IMR-90 (cell line): ENCODE measurements around the gene IRF2BP2. TPM values are rescaled to one million over a fixed set of nuclear protein-coding genes. Genes with fewer than 3 reads are reported as not detected.

ENCODE experiments used
- ATAC-seq: fragments of 200-7000 bp; cut with Tn5 transposase; 2 replicates; pipeline ENCODE4 v1.9.1; 2020; ENCODE audit warnings: low read depth, mild to moderate bottlenecking, moderate library complexity
- BruUV-seq: library from RNA; stranded (reverse); fragments of 400-500 nt; replicated peaks from 2 replicates; lab custom pipeline; 2021; lab: Mats Ljungman, UMichigan
- CTCF ChIA-PET: fragments of 300-600 bp; formaldehyde crosslinking; extraction: SDS; loops from one replicate; lab custom pipeline; 2021; ENCODE audit warnings: antibody characterized with exemption; lab: Yijun Ruan, JAX
- POLR2A ChIA-PET: fragments of 300-600 bp; sonication (Branson Sonifier 250); formaldehyde crosslinking; loops from one replicate; lab custom pipeline; 2022; ENCODE audit warnings: antibody characterized with exemption; ENCODE audit not compliant: unreplicated experiment; lab: Charles Lee
- DNase-seq: peaks from one replicate; pipeline ENCODE4 v3.0.0; 2013
- H2AFZ ChIP-seq: replicated peaks from 2 replicates; pipeline ENCODE3; 2013; ENCODE audit warnings: low read length, mild to moderate bottlenecking; ENCODE audit not compliant: poor library complexity
- H2AK5ac ChIP-seq: 2 replicates; pipeline ENCODE4 v1.6.1; 2013; ENCODE audit warnings: low read depth, low read length, inconsistent platforms
- H2AK9ac ChIP-seq: replicated peaks from 2 replicates; pipeline ENCODE3; 2013; ENCODE audit warnings: mild to moderate bottlenecking, low read depth, low read length, moderate library complexity; ENCODE audit not compliant: poor library complexity
- H2BK120ac ChIP-seq: 2 replicates; pipeline ENCODE4 v1.6.1; 2013; ENCODE audit warnings: low read depth, low read length, inconsistent platforms
- H2BK15ac ChIP-seq: 3 replicates; pipeline ENCODE4 v1.6.1; 2013; ENCODE audit warnings: low read depth, low read length, inconsistent platforms
- H2BK20ac ChIP-seq: 2 replicates; pipeline ENCODE4 v1.6.1; 2013; ENCODE audit warnings: low read depth, mild to moderate bottlenecking, inconsistent platforms, low read length, moderate library complexity
- H2BK5ac ChIP-seq: 2 replicates; pipeline ENCODE4 v1.6.1; 2013; ENCODE audit warnings: mild to moderate bottlenecking, low read depth, low read length, inconsistent platforms; ENCODE audit not compliant: poor library complexity, severe bottlenecking
- H3K14ac ChIP-seq: replicated peaks from 2 replicates; pipeline ENCODE4 v1.6.1; 2013; ENCODE audit warnings: low read depth, low read length, inconsistent platforms
- H3K18ac ChIP-seq: 2 replicates; pipeline ENCODE4 v1.6.1; 2013; ENCODE audit warnings: low read depth, low read length, control low read depth
- H3K23ac ChIP-seq: 2 replicates; pipeline ENCODE4 v1.6.1; 2013; ENCODE audit warnings: low read depth, low read length, inconsistent platforms
- H3K27ac ChIP-seq: 2 replicates; pipeline ENCODE4 v1.5.1; 2013; ENCODE audit warnings: mild to moderate bottlenecking, control low read depth, low read length; ENCODE audit not compliant: insufficient read depth
- H3K27me3 ChIP-seq: 2 replicates; pipeline ENCODE4 v1.6.1; 2013; ENCODE audit warnings: low read length; ENCODE audit not compliant: control insufficient read depth, insufficient read depth
- H3K36me3 ChIP-seq: 2 replicates; pipeline ENCODE4 v1.6.1; 2013; ENCODE audit warnings: low read length, mixed read lengths; ENCODE audit not compliant: control insufficient read depth, insufficient read depth
- H3K4ac ChIP-seq: 2 replicates; pipeline ENCODE4 v1.6.1; 2013; ENCODE audit warnings: low read depth, low read length, inconsistent platforms
- H3K4me1 ChIP-seq: 2 replicates; pipeline ENCODE4 v1.6.1; 2013; ENCODE audit warnings: low read length, mixed read lengths; ENCODE audit not compliant: control insufficient read depth, insufficient read depth
- H3K4me2 ChIP-seq: 2 replicates; pipeline ENCODE4 v1.6.1; 2013; ENCODE audit warnings: low read depth, mild to moderate bottlenecking, control low read depth, low read length, moderate library complexity
- H3K4me3 ChIP-seq: 2 replicates; pipeline ENCODE4 v1.5.1; 2013; ENCODE audit warnings: low read depth, mild to moderate bottlenecking, control low read depth, low read length, moderate library complexity; ENCODE audit not compliant: insufficient read depth
- H3K56ac ChIP-seq: 2 replicates; pipeline ENCODE4 v1.6.1; 2013; ENCODE audit warnings: low read length, inconsistent platforms; ENCODE audit not compliant: insufficient read depth; ENCODE audit errors: extremely low read depth
- H3K79me1 ChIP-seq, 2 experiments: 2 replicates each; pipeline ENCODE4 v1.6.1; 2013; ENCODE audit warnings: low read length in 2 of 2, inconsistent platforms in 1 of 2, low read depth in 1 of 2
- H3K9ac ChIP-seq: 2 replicates; pipeline ENCODE4 v1.6.1; 2013; ENCODE audit warnings: low read depth, low read length, control low read depth
- H3K9me1 ChIP-seq: 2 replicates; pipeline ENCODE4 v1.6.1; 2013; ENCODE audit warnings: low read length, inconsistent platforms; ENCODE audit not compliant: insufficient read depth
- H3K9me3 ChIP-seq: 2 replicates; pipeline ENCODE4 v1.6.1; 2013; ENCODE audit warnings: low read length; ENCODE audit not compliant: control insufficient read depth, insufficient read depth
- H4K20me1 ChIP-seq: 2 replicates; pipeline ENCODE4 v1.6.1; 2013; ENCODE audit warnings: low read length, inconsistent platforms; ENCODE audit not compliant: insufficient read depth
- H4K5ac ChIP-seq: 2 replicates; pipeline ENCODE4 v1.6.1; 2013; ENCODE audit warnings: mild to moderate bottlenecking, low read depth, low read length, control low read depth
- H4K8ac ChIP-seq, 2 experiments: 2 replicates each; pipeline ENCODE4 v1.6.1; 2013; ENCODE audit warnings: low read depth in 2 of 2, low read length in 2 of 2, control low read depth in 1 of 2, inconsistent platforms in 1 of 2
- H4K91ac ChIP-seq: 2 replicates; pipeline ENCODE4 v1.6.1; 2013; ENCODE audit warnings: low read depth, low read length, inconsistent platforms; ENCODE audit not compliant: insufficient read depth
- CHD1 ChIP-seq: IDR thresholded peaks from 2 replicates; pipeline ENCODE4 v1.6.1; 2012; ENCODE audit warnings: low read depth, low read length, improper control_type of control experiment
- FOS ChIP-seq: fragments of 150-350 bp; IDR thresholded peaks from 2 replicates; pipeline ENCODE4 v1.6.1; 2016; ENCODE audit warnings: low read depth, low read length
- MAFK ChIP-seq: IDR thresholded peaks from 2 replicates; pipeline ENCODE4 v1.6.1; 2012; ENCODE audit warnings: low read depth, low read length, improper control_type of control experiment
- MAZ ChIP-seq: IDR thresholded peaks from 2 replicates; pipeline ENCODE4 v1.6.1; 2012; ENCODE audit warnings: low read depth, mild to moderate bottlenecking, low read length, improper control_type of control experiment, moderate library complexity, borderline replicate concordance
- MXI1 ChIP-seq: IDR thresholded peaks from 2 replicates; pipeline ENCODE4 v1.6.1; 2012; ENCODE audit warnings: low read depth, mild to moderate bottlenecking, low read length, moderate library complexity, borderline replicate concordance
- NFE2L2 ChIP-seq: fragments of 150-350 bp; IDR thresholded peaks from 2 replicates; pipeline ENCODE4 v1.6.1; 2016; ENCODE audit warnings: low read depth, mild to moderate bottlenecking, low read length
- POLR2A ChIP-seq: IDR thresholded peaks from 2 replicates; pipeline ENCODE4 v1.6.1; 2012; ENCODE audit warnings: mild to moderate bottlenecking, low read depth, low read length
- RCOR1 ChIP-seq: IDR thresholded peaks from 2 replicates; pipeline ENCODE4 v1.6.1; 2012; ENCODE audit warnings: mild to moderate bottlenecking, low read length, improper control_type of control experiment; ENCODE audit not compliant: insufficient replicate concordance
- RFX5 ChIP-seq: IDR thresholded peaks from 2 replicates; pipeline ENCODE4 v1.8.0; 2012; ENCODE audit warnings: low read depth, mild to moderate bottlenecking, low read length, moderate library complexity
- SMC3 ChIP-seq: fragments of 150-350 bp; IDR thresholded peaks from 2 replicates; pipeline ENCODE4 v1.6.1; 2016; ENCODE audit warnings: low read depth, mild to moderate bottlenecking, antibody characterized with exemption, low read length, moderate library complexity
- dilution Hi-C: fragments of 300-500 bp; cut with HindIII; formaldehyde crosslinking; loops from one replicate; pipeline ENCODE4 v1.14.3; 2018; ENCODE audit warnings: low sequenced_read_pairs; ENCODE audit not compliant: unreplicated experiment
- in situ Hi-C: fragments of 300-500 bp; cut with MboI; formaldehyde crosslinking; loops from 3 replicates; pipeline ENCODE4 v1.14.3; 2019; ENCODE audit warnings: low sequenced_read_pairs, inconsistent platforms, mixed read lengths
- intact Hi-C: fragments of 100-400 bp; cut with micrococcal nuclease; formaldehyde crosslinking; loops from 2 replicates; pipeline ENCODE4 v1.10.0; 2022
- polyA plus RNA-seq, 3 experiments: library from polyadenylated mRNA; depleted of rRNA; stranded (reverse); fragments of >200 nt; gene quantifications; 2 replicates each; pipeline ENCODE4 v1.2.3, GENCODE V29; 2012; ENCODE audit warnings: low replicate concordance in 1 of 3
- total RNA-seq: library from RNA; depleted of rRNA; stranded (reverse); fragments of >200 nt; gene quantifications from 2 replicates; pipeline ENCODE4 v1.2.3, GENCODE V29; 2012
- TF ChIP-seq, protein P1 (sequence below): fragments of 150-350 bp; IDR thresholded peaks from 2 replicates; pipeline ENCODE4 v1.6.1; 2017; ENCODE audit warnings: mild to moderate bottlenecking, antibody characterized with exemption, low read length, low read depth

The IRF2BP2 gene
- total and polyA plus RNA-seq, 2 of the 4 experiments (the other 2 are of a cell fraction): 47.0 to 66.6 TPM

DNA sequence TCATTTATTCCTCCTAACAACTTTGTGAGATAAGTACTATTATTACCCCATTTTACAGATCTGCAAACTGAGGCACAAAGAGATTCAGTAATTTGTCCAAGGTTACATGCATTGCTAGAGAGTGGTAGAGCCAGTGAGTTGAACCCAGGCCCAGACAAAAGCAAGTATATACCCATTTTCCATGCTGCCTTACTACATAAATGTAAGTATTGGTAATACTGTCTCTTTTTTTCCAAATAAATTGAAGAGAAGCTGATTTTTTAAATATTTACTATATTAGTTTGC lies 33.8 kb upstream of the IRF2BP2 start:
- Histone ChIP-seq H3K4ac (no peak overlapping the region), H3K4me1 (no peaks in the 10 kb centered on the region), H3K9me3 (peaks cover 8% of the 10 kb centered on the region), H3K23ac (no peak overlapping the region), H3K4me2 (no peak overlapping the region), H3K9me1 (peaks cover 4% of the 10 kb centered on the region; the same call in 1 of the 2 replicates), H4K20me1 (no peaks in the 10 kb centered on the region), H4K91ac (no peak overlapping the region), H3K36me3 (no peaks in the 10 kb centered on the region), H4K5ac (no peak overlapping the region), H2BK20ac (no peak overlapping the region), H4K8ac (no peak overlapping the region), H3K27me3 (no peaks in the 10 kb centered on the region), H2AK9ac (no peak overlapping the region), H3K9ac (no peak overlapping the region), H2AK5ac (no peak overlapping the region), H2BK15ac (no peak overlapping the region), H3K4me3 (no peak overlapping the region), H2AFZ (no peak overlapping the region), H3K79me1 (no peaks in the 10 kb centered on the region), H3K27ac (no peak overlapping the region), H3K14ac (no peak overlapping the region), H2BK5ac (no peak overlapping the region), H3K56ac (no peak overlapping the region), H2BK120ac (no peak overlapping the region), H3K18ac (no peak overlapping the region)
- ChIA-PET POLR2A (no interaction called here), CTCF (no interaction called here)
- ATAC-seq (no peak), DNase-seq (no peak)
- no TSS peak for BruUV-seq
- in situ Hi-C loops (no loop called here), dilution Hi-C loops (no loop called here), intact Hi-C loops (loop anchor here (5.0 kb wide), 1 partner anchor 39 kb away; no protein-coding TSS in a partner anchor)
- TF ChIP-seq CHD1 (no peak), MAZ (no peak), SMC3 (no peak), RCOR1 (no peak), FOS (no peak), MAFK (no peak), MXI1 (no peak), POLR2A (no peak), NFE2L2 (no peak), RFX5 (no peak)
- TF ChIP-seq, protein P1, sequence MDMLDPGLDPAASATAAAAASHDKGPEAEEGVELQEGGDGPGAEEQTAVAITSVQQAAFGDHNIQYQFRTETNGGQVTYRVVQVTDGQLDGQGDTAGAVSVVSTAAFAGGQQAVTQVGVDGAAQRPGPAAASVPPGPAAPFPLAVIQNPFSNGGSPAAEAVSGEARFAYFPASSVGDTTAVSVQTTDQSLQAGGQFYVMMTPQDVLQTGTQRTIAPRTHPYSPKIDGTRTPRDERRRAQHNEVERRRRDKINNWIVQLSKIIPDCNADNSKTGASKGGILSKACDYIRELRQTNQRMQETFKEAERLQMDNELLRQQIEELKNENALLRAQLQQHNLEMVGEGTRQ: no peak
